ENCODE results near the gene MLLT11.
A peak's percentile ranks its signal among the peaks of the same experiment; 100 is the strongest.

MLLT11 gene

GRCh38 chr1:151060007-151060656 is at the start of gene MLLT11:
MLLT11 (plus strand) TSS chr1:151060397; CDS start chr1:151067225, 6,828 bp downstream.
- no peak for TF ChIP-seq CTCF (IDR thresholded peaks at IDR 0.05; ENCODE audit: borderline replicate concordance, control extremely low read depth, extremely low read depth, insufficient read depth, missing control alignments)
- in situ Hi-C loops (cut with MboI; ENCODE audit: low sequenced_read_pairs, unreplicated experiment): no loop called here
- DNase-seq (ENCODE audit: low spot score): peak; percentile 47

GRCh38 chr1:151011154-151011850 is 48.9 kb upstream of the MLLT11 start:
- in situ Hi-C loops (cut with MboI; ENCODE audit: low sequenced_read_pairs, unreplicated experiment): no loop called here
- no peak for TF ChIP-seq CTCF (IDR thresholded peaks at IDR 0.05; ENCODE audit: borderline replicate concordance, control extremely low read depth, extremely low read depth, insufficient read depth, missing control alignments)
- no peak for DNase-seq (ENCODE audit: low spot score)

- TF ChIP-seq CTCF (IDR thresholded peaks at IDR 0.05; ENCODE audit: borderline replicate concordance, control extremely low read depth, extremely low read depth, insufficient read depth, missing control alignments): no peak
- in situ Hi-C loops (cut with MboI; ENCODE audit: low sequenced_read_pairs, unreplicated experiment): no loop called here
- DNase-seq (ENCODE audit: low spot score): no peak
Measured at GRCh38 chr1:151012684-151013471, 47.3 kb upstream of the MLLT11 start.

GRCh38 chr1:151013518-151013917 is 46.7 kb upstream of the MLLT11 start:
- in situ Hi-C loops (cut with MboI; ENCODE audit: low sequenced_read_pairs, unreplicated experiment): no loop called here
- DNase-seq (ENCODE audit: low spot score): no peak
- TF ChIP-seq CTCF (IDR thresholded peaks at IDR 0.05; ENCODE audit: borderline replicate concordance, control extremely low read depth, extremely low read depth, insufficient read depth, missing control alignments): no peak

GRCh38 chr1:151024540-151025146 is 35.6 kb upstream of the MLLT11 start:
- in situ Hi-C loops (cut with MboI; ENCODE audit: low sequenced_read_pairs, unreplicated experiment): no loop called here
- peak; percentile 85 for DNase-seq (ENCODE audit: low spot score)
- peak; percentile 72 for TF ChIP-seq CTCF (IDR thresholded peaks at IDR 0.05; ENCODE audit: borderline replicate concordance, control extremely low read depth, extremely low read depth, insufficient read depth, missing control alignments)

- in situ Hi-C loops (cut with MboI; ENCODE audit: low sequenced_read_pairs, unreplicated experiment): no loop called here
- no peak for DNase-seq (ENCODE audit: low spot score)
- no peak for TF ChIP-seq CTCF (IDR thresholded peaks at IDR 0.05; ENCODE audit: borderline replicate concordance, control extremely low read depth, extremely low read depth, insufficient read depth, missing control alignments)
Measured at GRCh38 chr1:151026460-151026859, 33.7 kb upstream of the MLLT11 start.

All from GM13976 (cell line).